IMR-90 (cell line): Measurements from ENCODE around the gene RNF149.

ENCODE experiments used
- BHLHE40 ChIP-seq: fragments of 150-350 bp; IDR thresholded peaks from 2 replicates; pipeline ENCODE4 v1.6.1; 2016; ENCODE audit warnings: mild to moderate bottlenecking, low read depth, low read length
- CHD1 ChIP-seq: IDR thresholded peaks from 2 replicates; pipeline ENCODE4 v1.6.1; 2012; ENCODE audit warnings: low read depth, low read length, improper control_type of control experiment
- MAFK ChIP-seq: IDR thresholded peaks from 2 replicates; pipeline ENCODE4 v1.6.1; 2012; ENCODE audit warnings: low read depth, low read length, improper control_type of control experiment
- MXI1 ChIP-seq: IDR thresholded peaks from 2 replicates; pipeline ENCODE4 v1.6.1; 2012; ENCODE audit warnings: low read depth, mild to moderate bottlenecking, low read length, moderate library complexity, borderline replicate concordance
- NFE2L2 ChIP-seq: fragments of 150-350 bp; IDR thresholded peaks from 2 replicates; pipeline ENCODE4 v1.6.1; 2016; ENCODE audit warnings: low read depth, mild to moderate bottlenecking, low read length
- POLR2A ChIP-seq: IDR thresholded peaks from 2 replicates; pipeline ENCODE4 v1.6.1; 2012; ENCODE audit warnings: mild to moderate bottlenecking, low read depth, low read length
- RCOR1 ChIP-seq: IDR thresholded peaks from 2 replicates; pipeline ENCODE4 v1.6.1; 2012; ENCODE audit warnings: mild to moderate bottlenecking, low read length, improper control_type of control experiment; ENCODE audit not compliant: insufficient replicate concordance
- RFX5 ChIP-seq: IDR thresholded peaks from 2 replicates; pipeline ENCODE4 v1.8.0; 2012; ENCODE audit warnings: low read depth, mild to moderate bottlenecking, low read length, moderate library complexity
- TF ChIP-seq, protein P1 (sequence below): conservative IDR thresholded peaks from 2 replicates; pipeline ENCODE4 v1.5.1; 2012; ENCODE audit warnings: mild to moderate bottlenecking, low read depth, low read length, improper control_type of control experiment
- TF ChIP-seq, protein P2 (sequence below): fragments of 150-350 bp; IDR thresholded peaks from 2 replicates; pipeline ENCODE4 v1.6.1; 2017; ENCODE audit warnings: mild to moderate bottlenecking, antibody characterized with exemption, low read length, low read depth
- TF ChIP-seq, protein P3 (sequence below): fragments of 150-350 bp; IDR thresholded peaks from 2 replicates; pipeline ENCODE4 v1.6.1; 2016; ENCODE audit warnings: low read depth, mild to moderate bottlenecking, low read length, moderate library complexity, borderline replicate concordance

DNA sequence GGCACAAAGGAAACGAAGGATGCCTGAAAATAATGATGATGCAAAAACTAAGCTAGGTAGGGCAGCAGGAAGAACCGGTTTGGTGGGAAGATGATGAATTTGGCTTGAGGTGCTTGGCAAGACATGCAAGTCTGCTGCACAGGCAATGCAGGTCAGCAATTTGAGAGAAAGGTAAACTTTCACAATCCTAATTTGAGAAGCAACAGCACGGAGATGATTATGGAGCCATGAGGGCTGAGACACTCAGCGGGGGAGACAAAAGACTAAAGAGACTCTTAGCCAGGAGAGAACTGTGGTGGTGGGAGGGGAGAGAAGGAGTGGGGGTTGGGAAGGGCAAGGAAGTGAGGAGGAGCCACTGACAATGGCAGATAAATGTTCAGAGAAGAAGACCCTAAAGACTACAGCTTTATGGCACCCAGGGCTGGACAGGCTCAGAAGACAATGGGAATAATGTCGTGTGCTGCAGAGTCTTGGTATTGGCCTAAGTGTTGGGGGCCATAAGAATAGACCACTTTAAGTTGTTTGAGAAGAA is 19.4 kb upstream of the RNF149 start:
- no peak for TF ChIP-seq POLR2A
- TF ChIP-seq, protein P1, sequence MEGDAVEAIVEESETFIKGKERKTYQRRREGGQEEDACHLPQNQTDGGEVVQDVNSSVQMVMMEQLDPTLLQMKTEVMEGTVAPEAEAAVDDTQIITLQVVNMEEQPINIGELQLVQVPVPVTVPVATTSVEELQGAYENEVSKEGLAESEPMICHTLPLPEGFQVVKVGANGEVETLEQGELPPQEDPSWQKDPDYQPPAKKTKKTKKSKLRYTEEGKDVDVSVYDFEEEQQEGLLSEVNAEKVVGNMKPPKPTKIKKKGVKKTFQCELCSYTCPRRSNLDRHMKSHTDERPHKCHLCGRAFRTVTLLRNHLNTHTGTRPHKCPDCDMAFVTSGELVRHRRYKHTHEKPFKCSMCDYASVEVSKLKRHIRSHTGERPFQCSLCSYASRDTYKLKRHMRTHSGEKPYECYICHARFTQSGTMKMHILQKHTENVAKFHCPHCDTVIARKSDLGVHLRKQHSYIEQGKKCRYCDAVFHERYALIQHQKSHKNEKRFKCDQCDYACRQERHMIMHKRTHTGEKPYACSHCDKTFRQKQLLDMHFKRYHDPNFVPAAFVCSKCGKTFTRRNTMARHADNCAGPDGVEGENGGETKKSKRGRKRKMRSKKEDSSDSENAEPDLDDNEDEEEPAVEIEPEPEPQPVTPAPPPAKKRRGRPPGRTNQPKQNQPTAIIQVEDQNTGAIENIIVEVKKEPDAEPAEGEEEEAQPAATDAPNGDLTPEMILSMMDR = no peak
- TF ChIP-seq CHD1 = no peak
- TF ChIP-seq MAFK = no peak
- no peak for TF ChIP-seq BHLHE40
- TF ChIP-seq, protein P2, sequence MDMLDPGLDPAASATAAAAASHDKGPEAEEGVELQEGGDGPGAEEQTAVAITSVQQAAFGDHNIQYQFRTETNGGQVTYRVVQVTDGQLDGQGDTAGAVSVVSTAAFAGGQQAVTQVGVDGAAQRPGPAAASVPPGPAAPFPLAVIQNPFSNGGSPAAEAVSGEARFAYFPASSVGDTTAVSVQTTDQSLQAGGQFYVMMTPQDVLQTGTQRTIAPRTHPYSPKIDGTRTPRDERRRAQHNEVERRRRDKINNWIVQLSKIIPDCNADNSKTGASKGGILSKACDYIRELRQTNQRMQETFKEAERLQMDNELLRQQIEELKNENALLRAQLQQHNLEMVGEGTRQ = no peak
- no peak for TF ChIP-seq RCOR1
- no peak for TF ChIP-seq MXI1
- no peak for TF ChIP-seq RFX5
- TF ChIP-seq, protein P3, sequence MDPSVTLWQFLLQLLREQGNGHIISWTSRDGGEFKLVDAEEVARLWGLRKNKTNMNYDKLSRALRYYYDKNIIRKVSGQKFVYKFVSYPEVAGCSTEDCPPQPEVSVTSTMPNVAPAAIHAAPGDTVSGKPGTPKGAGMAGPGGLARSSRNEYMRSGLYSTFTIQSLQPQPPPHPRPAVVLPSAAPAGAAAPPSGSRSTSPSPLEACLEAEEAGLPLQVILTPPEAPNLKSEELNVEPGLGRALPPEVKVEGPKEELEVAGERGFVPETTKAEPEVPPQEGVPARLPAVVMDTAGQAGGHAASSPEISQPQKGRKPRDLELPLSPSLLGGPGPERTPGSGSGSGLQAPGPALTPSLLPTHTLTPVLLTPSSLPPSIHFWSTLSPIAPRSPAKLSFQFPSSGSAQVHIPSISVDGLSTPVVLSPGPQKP = no peak
- TF ChIP-seq NFE2L2 = no peak
